DMS 273 treated with DMSO at 0.1 percent for 48 hours (cell line): ENCODE results near the gene UMAD1.

Source experiments
- DNase-seq: peaks from one replicate; lab custom pipeline; 2025; lab: John Stamatoyannopoulos, UW

Gene UMAD1

DNA sequence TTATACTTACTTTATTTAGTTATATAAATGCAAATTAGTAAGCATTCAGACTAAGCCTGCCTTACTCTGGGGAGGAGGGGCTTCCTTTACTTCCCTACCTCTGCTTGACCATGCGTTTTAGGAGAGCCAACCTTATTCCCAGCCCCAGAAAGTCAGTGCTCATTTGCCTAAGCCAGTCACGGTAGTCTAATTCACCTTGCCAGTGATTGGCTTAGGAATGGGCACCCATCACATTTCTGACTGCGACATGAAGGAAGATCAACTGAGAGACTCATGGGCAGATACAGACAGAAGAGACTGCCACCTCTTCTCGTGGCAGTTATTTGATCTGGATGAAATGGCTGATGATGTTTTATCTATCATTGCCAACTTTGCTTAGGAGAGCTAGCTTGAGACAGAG lies 48.4 kb downstream of the UMAD1 start:
- no peak for DNase-seq

DNA sequence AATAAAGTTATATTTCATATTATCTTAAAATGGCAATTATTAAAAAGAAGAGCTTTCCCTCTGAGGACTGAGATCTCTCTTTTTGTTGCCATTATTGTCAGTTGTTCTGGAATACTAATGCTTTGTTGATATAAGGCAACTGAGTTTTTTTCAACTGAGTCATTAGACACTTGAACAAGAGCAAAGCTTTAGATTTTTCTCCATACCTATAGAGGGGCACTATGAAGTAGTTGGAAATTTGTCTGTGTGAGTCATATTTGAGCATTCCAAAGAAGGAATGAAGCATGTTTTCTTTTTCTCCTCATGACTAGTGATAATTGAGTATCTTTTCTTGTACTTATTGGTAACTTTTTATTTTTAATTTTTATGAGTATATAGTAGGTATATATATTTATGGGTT lies 53.3 kb downstream of the UMAD1 start:
- no peak for DNase-seq

DNA sequence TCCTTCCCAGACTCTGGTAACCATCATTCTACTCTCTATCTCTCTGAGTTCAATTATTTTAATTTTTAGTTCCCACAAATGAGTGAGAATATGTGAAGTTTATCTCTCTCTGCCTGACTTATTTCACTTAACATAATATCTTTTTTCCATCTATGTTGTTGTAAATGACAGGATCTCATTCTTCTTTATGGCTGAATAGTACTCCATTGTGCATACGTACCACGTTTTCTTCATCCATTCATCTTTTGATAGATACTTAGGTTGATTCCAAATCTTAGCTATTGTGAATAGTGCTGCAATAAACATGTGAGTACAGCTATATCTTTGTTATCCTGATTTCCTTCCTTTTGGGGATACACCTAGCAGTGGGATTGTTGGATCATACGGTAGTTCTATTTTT lies 54.0 kb downstream of the UMAD1 start:
- DNase-seq: no peak

DNA sequence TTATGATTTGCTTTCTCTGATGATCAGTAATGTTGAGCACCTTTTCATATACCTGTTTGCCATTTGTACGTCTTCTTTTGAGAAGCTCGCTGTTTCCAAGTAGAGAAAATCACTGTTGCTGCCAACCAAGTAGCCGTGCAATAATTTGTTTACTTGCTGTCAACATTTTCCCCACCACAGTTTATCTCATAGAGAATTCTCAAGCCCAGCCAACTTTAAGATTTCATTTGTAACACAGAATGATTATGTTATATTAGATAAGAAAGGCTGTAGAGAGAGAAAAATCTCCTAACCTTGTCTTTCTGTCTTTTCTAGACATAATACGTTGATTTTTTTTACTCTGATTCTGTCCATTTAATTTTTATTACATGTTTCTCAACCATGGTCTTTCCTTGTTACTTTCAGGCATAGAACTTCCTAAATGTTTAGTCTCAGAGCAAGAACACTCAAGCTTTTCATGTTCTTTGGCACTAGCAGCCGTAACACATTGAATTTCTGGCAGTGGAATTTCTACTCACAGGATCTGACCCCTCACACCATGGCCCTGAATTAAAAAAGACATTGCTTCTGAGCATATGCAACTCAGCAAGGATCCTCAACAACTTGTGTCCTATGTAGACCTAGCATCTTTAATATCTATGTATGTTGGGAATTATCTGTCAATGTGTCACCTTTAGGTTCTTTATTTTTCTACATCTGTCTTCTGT lies 54.7 kb downstream of the UMAD1 start:
- no peak for DNase-seq

- DNase-seq: no peak
These were observed 56.0 kb downstream of the UMAD1 start for GRCh38 chr7:7696458-7697119.

- no peak for DNase-seq
These were observed 58.4 kb downstream of the UMAD1 start for GRCh38 chr7:7698930-7699329.

DNA sequence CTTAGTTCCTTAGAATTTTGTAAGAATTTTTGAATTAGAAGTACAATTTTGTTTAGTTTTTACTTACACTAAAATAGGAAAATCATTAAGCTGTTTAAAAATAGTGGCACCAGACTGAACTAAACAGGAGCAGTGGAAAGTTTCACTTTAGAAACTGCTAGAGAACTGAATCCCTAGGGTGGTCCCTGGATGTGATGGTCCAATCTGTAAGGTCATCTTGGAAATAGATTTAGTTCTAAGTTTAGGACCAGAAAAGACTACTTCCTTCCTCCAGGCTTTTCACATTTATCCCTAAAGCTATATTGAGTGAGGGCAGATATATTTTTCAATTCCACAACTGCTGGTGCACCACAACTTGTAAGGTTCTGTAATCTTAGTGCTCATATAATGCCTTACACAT lies 58.8 kb downstream of the UMAD1 start:
- no peak for DNase-seq

- no peak for DNase-seq
These were observed 59.4 kb downstream of the UMAD1 start for GRCh38 chr7:7699970-7700369.

DNA sequence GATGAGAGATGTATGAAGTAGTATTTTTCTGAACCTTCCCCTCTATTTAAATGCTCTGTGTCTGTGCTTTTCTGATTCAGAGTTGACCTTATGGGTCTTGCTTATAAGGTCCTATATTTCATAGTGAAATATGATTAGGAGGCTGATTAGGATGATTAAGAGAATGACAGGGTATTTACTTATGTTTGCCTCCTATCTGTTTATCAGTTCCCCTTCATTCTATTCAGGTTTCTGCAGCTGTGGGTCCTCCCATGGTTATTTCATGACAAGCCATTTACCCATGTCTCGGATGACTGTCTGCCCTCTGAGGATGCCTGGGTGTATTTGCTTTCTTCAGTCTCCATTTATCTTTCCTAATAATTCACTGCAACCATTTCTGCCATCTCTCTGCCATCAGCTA lies 61.0 kb downstream of the UMAD1 start:
- DNase-seq: no peak

DNA sequence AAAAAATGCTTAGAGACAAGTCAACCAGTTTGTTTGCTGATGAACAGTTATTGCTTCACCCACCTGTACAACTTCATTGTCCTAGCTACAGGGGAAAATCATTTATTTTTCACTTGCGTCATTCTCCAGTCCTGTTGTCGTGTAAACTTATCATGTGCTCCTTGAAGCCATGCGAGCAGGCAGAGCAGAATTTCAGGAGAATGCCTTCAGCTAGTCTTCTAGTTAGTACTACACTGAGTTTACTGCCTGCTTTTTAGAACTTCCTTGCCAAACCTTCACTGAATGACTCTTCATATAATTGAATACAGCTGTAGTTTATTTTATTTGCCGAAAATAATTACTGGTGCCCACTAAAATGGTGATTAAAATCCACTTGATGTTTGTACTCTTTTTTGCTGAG lies 62.3 kb downstream of the UMAD1 start:
- DNase-seq: no peak

DNA sequence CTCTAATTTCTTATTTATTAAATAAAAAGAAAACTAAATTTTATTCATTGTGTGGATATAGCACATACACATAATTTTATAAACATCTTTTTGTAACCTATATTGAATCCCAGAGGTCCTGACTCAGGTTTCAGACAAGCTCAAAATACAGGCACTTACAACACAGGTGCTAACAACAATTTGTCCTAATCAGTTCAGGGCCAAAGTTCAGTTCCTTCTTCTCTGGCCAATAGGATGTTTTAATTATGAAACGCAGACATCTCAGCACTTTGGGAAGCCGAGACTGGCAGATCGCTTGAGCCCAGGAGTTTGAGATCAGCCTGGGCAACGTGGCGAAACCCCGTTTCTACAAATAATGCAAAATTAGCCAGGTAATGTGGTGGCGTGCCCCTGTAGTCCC lies 62.9 kb downstream of the UMAD1 start:
- DNase-seq: no peak

DNA sequence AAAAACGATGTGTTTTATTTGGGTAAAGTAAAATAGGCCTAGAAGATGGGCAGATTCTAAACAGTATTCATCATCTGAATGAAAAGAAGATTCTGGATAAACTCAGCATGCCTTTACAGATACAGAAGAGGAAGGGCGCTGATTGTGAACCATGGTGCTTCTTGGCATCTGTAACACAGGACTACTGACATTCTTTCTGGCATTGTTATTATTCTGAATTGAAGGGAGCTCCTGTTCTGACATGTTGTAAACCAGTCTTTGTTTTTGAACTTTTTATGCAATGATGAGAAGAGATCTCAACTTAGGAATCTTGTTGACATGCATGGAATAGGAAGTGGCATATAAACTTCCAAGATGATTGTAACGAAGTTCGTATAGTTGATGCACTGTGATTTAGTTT lies 64.3 kb downstream of the UMAD1 start:
- no peak for DNase-seq

- DNase-seq: no peak
These were observed 64.8 kb downstream of the UMAD1 start for GRCh38 chr7:7705318-7705717.

DNA sequence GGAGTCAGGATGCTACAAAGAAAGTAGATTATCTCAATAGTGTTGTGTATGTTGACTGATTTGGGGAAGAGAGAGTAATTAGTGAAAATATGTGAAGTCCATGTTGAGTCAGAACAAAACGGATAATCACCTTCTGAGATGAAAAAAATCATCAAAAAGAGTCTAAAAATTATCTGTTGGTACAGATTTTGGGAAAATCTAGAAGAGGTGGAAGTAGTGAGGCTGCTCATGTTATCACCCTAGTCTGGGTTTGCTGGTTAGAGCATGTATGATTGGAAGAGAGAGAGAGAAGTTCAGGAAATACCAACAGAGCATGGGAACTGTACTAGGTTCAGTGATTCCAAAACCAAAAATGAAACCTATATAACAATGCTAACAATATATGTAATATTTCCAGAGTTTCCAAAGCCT lies 65.6 kb downstream of the UMAD1 start:
- no peak for DNase-seq

DNA sequence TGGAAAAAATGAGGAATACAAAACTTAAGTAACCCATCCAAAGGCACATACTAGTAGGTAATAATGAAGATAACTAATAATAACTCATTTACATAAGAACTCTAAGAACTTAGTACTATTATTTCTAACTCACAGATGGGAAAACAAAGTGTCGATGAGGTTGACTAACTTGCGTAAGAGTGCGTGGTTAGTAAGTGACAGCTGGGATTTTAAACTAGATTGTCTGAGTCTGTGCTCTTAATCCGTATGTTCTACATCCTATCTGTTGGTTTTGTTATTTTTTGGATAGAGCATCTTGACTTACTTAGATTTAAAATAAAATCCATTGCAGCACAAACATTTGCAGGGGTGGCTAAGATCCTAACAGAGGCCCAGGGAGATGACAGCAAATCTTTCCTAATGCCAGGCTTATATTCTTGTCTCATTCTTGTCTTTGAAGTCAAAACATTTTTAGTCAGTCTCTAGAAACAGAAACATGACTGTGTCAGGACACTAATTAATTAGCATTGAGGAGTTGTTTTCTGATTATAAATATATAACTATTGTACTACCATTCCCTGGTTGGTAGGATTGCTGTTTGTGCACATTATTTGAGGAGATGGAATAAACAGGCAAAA lies 66.1 kb downstream of the UMAD1 start:
- peak; percentile 55 for DNase-seq

- peak; percentile 66 for DNase-seq
These were observed 66.7 kb downstream of the UMAD1 start for GRCh38 chr7:7707246-7707645.

DNA sequence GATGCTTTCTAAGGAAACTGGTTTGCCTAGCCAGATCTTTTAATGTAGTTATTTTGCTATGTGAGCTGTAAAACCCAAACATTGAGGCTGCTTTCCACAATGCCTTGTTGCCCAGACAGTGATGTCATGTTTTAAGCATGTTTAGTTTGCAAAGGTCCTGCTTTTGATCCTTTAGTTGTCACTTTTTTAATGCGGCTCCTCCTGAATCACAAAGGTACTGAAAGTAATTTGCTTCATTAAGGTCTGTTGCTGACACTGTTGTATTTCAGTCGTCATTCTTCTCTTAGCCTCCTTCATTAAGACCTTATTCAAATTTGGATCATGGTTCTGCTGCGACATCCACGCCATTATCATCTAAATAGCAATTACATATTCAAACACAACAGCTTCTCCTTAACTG lies 67.3 kb downstream of the UMAD1 start:
- DNase-seq: peak; percentile 70

GRCh38 chr7:7709291-7709690 lies 68.7 kb downstream of the UMAD1 start:
- peak; percentile 55 for DNase-seq

DNA sequence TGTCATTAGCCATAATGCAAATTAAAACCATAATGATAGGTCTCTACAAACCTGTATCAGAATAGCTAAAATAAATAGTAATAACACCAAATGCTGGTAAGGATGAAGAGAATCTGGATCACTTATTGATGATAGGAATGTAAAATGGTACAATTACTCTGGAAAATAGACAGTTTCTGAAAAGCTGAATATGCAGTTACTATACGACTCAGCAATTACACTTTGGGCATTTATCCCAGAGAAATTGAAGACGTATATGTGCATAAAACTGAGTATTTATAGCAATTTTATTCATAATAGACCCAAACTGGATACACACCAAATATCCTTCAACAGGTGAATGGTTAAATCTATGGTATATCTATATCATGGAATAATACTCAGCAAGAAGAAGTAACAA lies 69.9 kb downstream of the UMAD1 start:
- DNase-seq: no peak

- no peak for DNase-seq
These were observed 73.2 kb downstream of the UMAD1 start for GRCh38 chr7:7713730-7714129.

GRCh38 chr7:7718492-7718891 lies 77.9 kb downstream of the UMAD1 start, which contains the start of gene RPA3:
Gene RPA3, minus strand, starts transcription at chr7:7718607. Its CDS starts 78,189 bp downstream, at chr7:7640418.
- peak; percentile 43 for DNase-seq

- peak; percentile 99 for DNase-seq
These were observed 78.7 kb downstream of the UMAD1 start for GRCh38 chr7:7719236-7719635.

DNA sequence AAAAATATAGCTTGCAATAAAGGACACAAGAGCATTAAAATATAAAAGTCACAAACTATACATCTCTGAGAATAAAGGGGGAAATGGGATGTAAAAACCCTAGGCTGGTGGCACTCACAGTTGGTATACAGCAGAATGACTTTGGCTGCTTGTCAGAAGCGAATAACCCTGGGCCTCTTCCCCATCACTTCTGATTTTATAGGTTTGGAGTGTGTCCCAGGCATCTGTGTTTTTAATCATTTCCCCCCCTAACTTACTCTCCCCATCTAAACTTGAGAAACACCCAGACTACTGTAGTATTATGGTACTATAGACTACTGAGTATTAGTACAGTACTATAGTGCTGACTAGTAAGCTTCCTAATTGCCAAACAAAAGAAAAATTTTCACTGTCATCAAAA lies 79.6 kb downstream of the UMAD1 start:
- peak; percentile 88 for DNase-seq
